Measurements from ENCODE around the gene PTCH2.

- TF ChIP-seq POLR2A (IDR thresholded peaks at IDR 0.05) (no peak), POLR2AphosphoS5 (IDR thresholded peaks at IDR 0.05) (no peak)
Observed at GRCh38 chr1:44780583-44781121, 62.4 kb downstream of the PTCH2 start.

All from prostate gland (tissue), 1 donor.